ENCODE measurements around the gene REV3L.
A peak's percentile ranks its signal among the peaks of the same experiment; 100 is the strongest.

GRCh38 chr6:111399626-111400025 is 83.4 kb downstream of the REV3L start:
- TF ChIP-seq ID3 (CRISPR knock-in tag; IDR thresholded peaks at IDR 0.05) (no peak), ID3 (tag; IDR thresholded peaks at IDR 0.05) (peak; percentile 41; the same call in 1 of the 2 replicates), USF2 (CRISPR knock-in tag; IDR thresholded peaks at IDR 0.05) (peak; percentile 52), EZH2 (IDR thresholded peaks at IDR 0.05; ENCODE audit: borderline replicate concordance, low read depth, low read length) (no peak), GMEB1 (CRISPR knock-in tag; IDR thresholded peaks at IDR 0.05) (no peak), MAX (CRISPR knock-in tag; IDR thresholded peaks at IDR 0.05) (no peak), ETV6 (IDR thresholded peaks at IDR 0.05; ENCODE audit: borderline replicate concordance in 1 of 2, low read depth in 2 of 2, low read length in 1 of 2) (no peak), ETV6 (CRISPR knock-in tag; IDR thresholded peaks at IDR 0.05; ENCODE audit: borderline replicate concordance) (no peak), TRIM24 (IDR thresholded peaks at IDR 0.05) (no peak), HCFC1 (IDR thresholded peaks at IDR 0.05; ENCODE audit: low read depth, low read length) (no peak), XRCC3 (IDR thresholded peaks at IDR 0.05) (no peak), SOX6 (IDR thresholded peaks at IDR 0.05) (peak; percentile 16; the same call in 1 of the 2 replicates), FOXP4 (CRISPR knock-in tag; IDR thresholded peaks at IDR 0.05; ENCODE audit: borderline replicate concordance) (no peak), MAFK (IDR thresholded peaks at IDR 0.05; ENCODE audit: low read length) (no peak), GTF3C2 (IDR thresholded peaks at IDR 0.05; ENCODE audit: borderline replicate concordance, extremely low read depth, insufficient read length) (no peak)
- TF ChIP-seq, protein P1, sequence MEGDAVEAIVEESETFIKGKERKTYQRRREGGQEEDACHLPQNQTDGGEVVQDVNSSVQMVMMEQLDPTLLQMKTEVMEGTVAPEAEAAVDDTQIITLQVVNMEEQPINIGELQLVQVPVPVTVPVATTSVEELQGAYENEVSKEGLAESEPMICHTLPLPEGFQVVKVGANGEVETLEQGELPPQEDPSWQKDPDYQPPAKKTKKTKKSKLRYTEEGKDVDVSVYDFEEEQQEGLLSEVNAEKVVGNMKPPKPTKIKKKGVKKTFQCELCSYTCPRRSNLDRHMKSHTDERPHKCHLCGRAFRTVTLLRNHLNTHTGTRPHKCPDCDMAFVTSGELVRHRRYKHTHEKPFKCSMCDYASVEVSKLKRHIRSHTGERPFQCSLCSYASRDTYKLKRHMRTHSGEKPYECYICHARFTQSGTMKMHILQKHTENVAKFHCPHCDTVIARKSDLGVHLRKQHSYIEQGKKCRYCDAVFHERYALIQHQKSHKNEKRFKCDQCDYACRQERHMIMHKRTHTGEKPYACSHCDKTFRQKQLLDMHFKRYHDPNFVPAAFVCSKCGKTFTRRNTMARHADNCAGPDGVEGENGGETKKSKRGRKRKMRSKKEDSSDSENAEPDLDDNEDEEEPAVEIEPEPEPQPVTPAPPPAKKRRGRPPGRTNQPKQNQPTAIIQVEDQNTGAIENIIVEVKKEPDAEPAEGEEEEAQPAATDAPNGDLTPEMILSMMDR (IDR thresholded peaks at IDR 0.05 in 2 of 3, conservative IDR thresholded peaks at IDR 0.05 in 1 of 3; ENCODE audit: insufficient read depth in 2 of 3, low read depth in 1 of 3, low read length in 3 of 3) = no peak
